VCaP (cell line): ENCODE data around the gene CBFB.

Experiments used
- H3K27ac ChIP-seq: fragments of 450-650 bp; 2 replicates; pipeline ENCODE4 v1.5.1; 2017
- CTCF ChIP-seq: fragments of 450-650 bp; conservative IDR thresholded peaks from 2 replicates; pipeline ENCODE4 v1.5.1; 2017; ENCODE audit warnings: mild to moderate bottlenecking, moderate library complexity

The CBFB gene

GRCh38 chr16:67109407-67110135 is 80.6 kb downstream of the CBFB start, which contains the start of gene PHAF1:
Gene PHAF1 (plus strand): TSS chr16:67109941. CDS start chr16:67110176, 235 bp downstream.
- peak within 1 kb of the TSS; percentile 77 for H3K27ac ChIP-seq
- TF ChIP-seq CTCF, result no peak

- TF ChIP-seq CTCF, result no peak
- peak overlapping the region; percentile 85 for H3K27ac ChIP-seq
Observed at GRCh38 chr16:67111951-67112444, 83.0 kb downstream of the CBFB start.

- 0 out of 2 replicates have a peak, but pooled peaks have one; percentile 8 for TF ChIP-seq CTCF
Observed at GRCh38 chr16:67112591-67113399, 83.8 kb downstream of the CBFB start.

GRCh38 chr16:67114793-67115192 is 85.8 kb downstream of the CBFB start:
- peak overlapping the region; percentile 85 for H3K27ac ChIP-seq
- TF ChIP-seq CTCF, result no peak

More at GRCh38 chr16:67112591-67113399, 83.8 kb downstream of the CBFB start:
- peak overlapping the region; percentile 85 for H3K27ac ChIP-seq

- TF ChIP-seq CTCF, result no peak
- H3K27ac ChIP-seq, result no peak overlapping the region
Observed at GRCh38 chr16:67115639-67116038, 86.7 kb downstream of the CBFB start.

- TF ChIP-seq CTCF, result no peak
- H3K27ac ChIP-seq, result no peak overlapping the region
Observed at GRCh38 chr16:67116388-67117311, 87.7 kb downstream of the CBFB start.
